ENCODE data around the gene SPTLC3.

SPTLC3 gene

GRCh38 chr20:13081877-13082276 lies 73.1 kb downstream of the SPTLC3 start:
- Histone ChIP-seq H3K36me3 (ENCODE audit: control insufficient read depth, insufficient read depth, low read length) (no peaks in the 10 kb centered on the region), H3K4me3 (ENCODE audit: low read depth, low read length) (no peak overlapping the region), H3K27me3 (ENCODE audit: control insufficient read depth, insufficient read depth, low read length) (no peaks in the 10 kb centered on the region), H3K9ac (ENCODE audit: low read depth, low read length) (no peak overlapping the region), H3K4me1 (ENCODE audit: control insufficient read depth, insufficient read depth, low read length) (no peaks in the 10 kb centered on the region), H3K9me3 (ENCODE audit: control insufficient read depth, insufficient read depth, low read length) (no peaks in the 10 kb centered on the region)

DNA sequence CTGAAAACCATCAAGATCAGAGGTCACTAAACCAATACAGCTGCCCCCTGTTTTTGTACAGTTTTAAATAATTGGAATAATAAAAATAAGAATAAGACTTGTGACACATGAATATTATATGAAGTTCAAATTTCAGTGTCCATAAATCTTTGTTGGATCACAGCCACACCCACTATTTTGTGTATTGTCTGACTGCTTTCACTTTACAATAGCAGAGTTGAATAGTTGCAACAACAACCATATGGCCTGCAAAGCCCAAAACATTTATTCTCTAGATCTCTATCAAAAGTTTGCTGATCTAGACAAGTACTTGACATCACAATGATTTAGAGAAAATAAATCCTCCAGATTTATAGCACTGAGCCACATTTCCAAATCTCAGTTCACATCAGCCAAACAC lies 73.6 kb downstream of the SPTLC3 start:
- H3K9me3 ChIP-seq (ENCODE audit: control insufficient read depth, insufficient read depth, low read length) = no peaks in the 10 kb centered on the region
- no peak overlapping the region for H3K4me3 ChIP-seq (ENCODE audit: low read depth, low read length)
- H3K9ac ChIP-seq (ENCODE audit: low read depth, low read length) = no peak overlapping the region
- no peaks in the 10 kb centered on the region for H3K27me3 ChIP-seq (ENCODE audit: control insufficient read depth, insufficient read depth, low read length)
- no peaks in the 10 kb centered on the region for H3K4me1 ChIP-seq (ENCODE audit: control insufficient read depth, insufficient read depth, low read length)
- H3K36me3 ChIP-seq (ENCODE audit: control insufficient read depth, insufficient read depth, low read length) = no peaks in the 10 kb centered on the region

GRCh38 chr20:13085275-13085674 lies 76.5 kb downstream of the SPTLC3 start:
- no peaks in the 10 kb centered on the region for H3K9me3 ChIP-seq (ENCODE audit: control insufficient read depth, insufficient read depth, low read length)
- H3K36me3 ChIP-seq (ENCODE audit: control insufficient read depth, insufficient read depth, low read length) = no peaks in the 10 kb centered on the region
- no peak overlapping the region for H3K4me3 ChIP-seq (ENCODE audit: low read depth, low read length)
- H3K4me1 ChIP-seq (ENCODE audit: control insufficient read depth, insufficient read depth, low read length) = no peaks in the 10 kb centered on the region
- no peak overlapping the region for H3K9ac ChIP-seq (ENCODE audit: low read depth, low read length)
- H3K27me3 ChIP-seq (ENCODE audit: control insufficient read depth, insufficient read depth, low read length) = no peaks in the 10 kb centered on the region

GRCh38 chr20:13089950-13090469 lies 81.2 kb downstream of the SPTLC3 start:
- Histone ChIP-seq H3K4me3 (ENCODE audit: low read depth, low read length) (no peak overlapping the region), H3K9ac (ENCODE audit: low read depth, low read length) (no peak overlapping the region), H3K9me3 (ENCODE audit: control insufficient read depth, insufficient read depth, low read length) (no peaks in the 10 kb centered on the region), H3K4me1 (ENCODE audit: control insufficient read depth, insufficient read depth, low read length) (no peaks in the 10 kb centered on the region), H3K27me3 (ENCODE audit: control insufficient read depth, insufficient read depth, low read length) (no peaks in the 10 kb centered on the region), H3K36me3 (ENCODE audit: control insufficient read depth, insufficient read depth, low read length) (no peaks in the 10 kb centered on the region)

DNA sequence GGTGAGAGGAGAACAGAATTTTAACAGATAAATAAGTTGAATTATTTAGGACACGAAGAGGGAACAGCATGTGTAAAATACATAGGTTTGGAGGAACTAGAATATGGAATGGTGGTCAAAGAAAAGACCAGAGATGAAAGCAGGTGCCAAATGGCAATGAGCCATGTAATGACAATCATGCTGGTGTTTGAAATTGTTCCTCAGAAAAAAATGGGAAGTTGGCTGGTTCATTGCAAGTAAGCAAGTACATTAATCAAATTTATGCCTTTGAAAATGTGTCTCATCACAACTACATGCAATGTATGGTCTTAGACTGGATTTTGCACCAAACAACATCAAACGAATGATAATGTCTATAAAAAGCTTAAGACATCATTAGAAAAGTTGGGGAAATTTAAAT lies 83.3 kb downstream of the SPTLC3 start:
- Histone ChIP-seq H3K27me3 (ENCODE audit: control insufficient read depth, insufficient read depth, low read length) (no peaks in the 10 kb centered on the region), H3K9ac (ENCODE audit: low read depth, low read length) (no peak overlapping the region), H3K36me3 (ENCODE audit: control insufficient read depth, insufficient read depth, low read length) (no peaks in the 10 kb centered on the region), H3K4me3 (ENCODE audit: low read depth, low read length) (no peak overlapping the region), H3K4me1 (ENCODE audit: control insufficient read depth, insufficient read depth, low read length) (no peaks in the 10 kb centered on the region), H3K9me3 (ENCODE audit: control insufficient read depth, insufficient read depth, low read length) (no peaks in the 10 kb centered on the region)

- no peaks in the 10 kb centered on the region for H3K27me3 ChIP-seq (ENCODE audit: control insufficient read depth, insufficient read depth, low read length)
- H3K36me3 ChIP-seq (ENCODE audit: control insufficient read depth, insufficient read depth, low read length) = no peaks in the 10 kb centered on the region
- H3K9me3 ChIP-seq (ENCODE audit: control insufficient read depth, insufficient read depth, low read length) = no peaks in the 10 kb centered on the region
- H3K4me1 ChIP-seq (ENCODE audit: control insufficient read depth, insufficient read depth, low read length) = peaks cover 3% of the 10 kb centered on the region
- H3K4me3 ChIP-seq (ENCODE audit: low read depth, low read length) = no peak overlapping the region
- no peak overlapping the region for H3K9ac ChIP-seq (ENCODE audit: low read depth, low read length)
Observed at GRCh38 chr20:13094976-13095375, 86.2 kb downstream of the SPTLC3 start.

DNA sequence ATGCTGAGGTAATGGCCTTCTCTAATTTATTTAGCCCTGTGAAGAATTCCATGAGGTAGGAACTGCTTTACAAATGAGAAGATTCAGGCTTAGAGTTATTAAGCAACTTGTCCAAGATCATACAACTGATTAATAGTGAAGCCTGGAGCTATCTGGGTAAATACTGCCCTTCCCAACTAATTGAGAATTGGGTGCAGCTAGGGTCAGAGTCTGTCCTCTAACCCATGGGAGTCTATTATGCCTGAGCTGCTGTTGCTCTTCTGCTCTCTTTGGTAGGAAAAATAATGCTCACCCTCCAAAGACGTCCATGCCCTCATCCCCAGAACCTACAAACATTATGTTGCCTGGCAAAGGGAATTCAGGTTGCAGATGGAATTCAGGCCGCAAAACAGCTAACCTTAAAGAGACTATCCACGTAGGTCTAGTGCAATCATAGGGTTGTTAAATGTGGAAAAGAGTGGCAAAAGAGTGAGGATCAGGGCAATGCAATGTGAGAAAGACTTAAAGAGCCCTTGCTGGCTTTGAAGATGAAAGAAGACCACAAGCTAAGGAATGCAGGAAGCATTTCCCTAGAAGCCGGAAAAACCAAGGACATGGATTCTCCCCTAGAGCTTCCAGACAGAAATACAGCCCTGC lies 90.1 kb downstream of the SPTLC3 start:
- H3K4me3 ChIP-seq (ENCODE audit: low read depth, low read length) = no peak overlapping the region
- no peaks in the 10 kb centered on the region for H3K9me3 ChIP-seq (ENCODE audit: control insufficient read depth, insufficient read depth, low read length)
- H3K4me1 ChIP-seq (ENCODE audit: control insufficient read depth, insufficient read depth, low read length) = peaks cover 3% of the 10 kb centered on the region
- H3K9ac ChIP-seq (ENCODE audit: low read depth, low read length) = no peak overlapping the region
- no peaks in the 10 kb centered on the region for H3K27me3 ChIP-seq (ENCODE audit: control insufficient read depth, insufficient read depth, low read length)
- H3K36me3 ChIP-seq (ENCODE audit: control insufficient read depth, insufficient read depth, low read length) = no peaks in the 10 kb centered on the region

- Histone ChIP-seq H3K4me1 (ENCODE audit: control insufficient read depth, insufficient read depth, low read length) (peaks cover 3% of the 10 kb centered on the region), H3K4me3 (ENCODE audit: low read depth, low read length) (no peak overlapping the region), H3K9me3 (ENCODE audit: control insufficient read depth, insufficient read depth, low read length) (no peaks in the 10 kb centered on the region)
Observed at GRCh38 chr20:13099676-13100075, 90.9 kb downstream of the SPTLC3 start.

GRCh38 chr20:13101276-13101675 lies 92.5 kb downstream of the SPTLC3 start:
- Histone ChIP-seq H3K4me1 (ENCODE audit: control insufficient read depth, insufficient read depth, low read length) (peaks cover 3% of the 10 kb centered on the region), H3K4me3 (ENCODE audit: low read depth, low read length) (no peak overlapping the region), H3K36me3 (ENCODE audit: control insufficient read depth, insufficient read depth, low read length) (no peaks in the 10 kb centered on the region), H3K27me3 (ENCODE audit: control insufficient read depth, insufficient read depth, low read length) (no peaks in the 10 kb centered on the region), H3K9me3 (ENCODE audit: control insufficient read depth, insufficient read depth, low read length) (no peaks in the 10 kb centered on the region), H3K9ac (ENCODE audit: low read depth, low read length) (no peak overlapping the region)

More at GRCh38 chr20:13099676-13100075, 90.9 kb downstream of the SPTLC3 start:
- Histone ChIP-seq H3K36me3 (ENCODE audit: control insufficient read depth, insufficient read depth, low read length) (no peaks in the 10 kb centered on the region), H3K27me3 (ENCODE audit: control insufficient read depth, insufficient read depth, low read length) (no peaks in the 10 kb centered on the region), H3K9ac (ENCODE audit: low read depth, low read length) (no peak overlapping the region)

GRCh38 chr20:13101706-13102105 lies 92.9 kb downstream of the SPTLC3 start:
- no peak overlapping the region for H3K9ac ChIP-seq (ENCODE audit: low read depth, low read length)
- H3K4me1 ChIP-seq (ENCODE audit: control insufficient read depth, insufficient read depth, low read length) = peaks cover 3% of the 10 kb centered on the region
- no peak overlapping the region for H3K4me3 ChIP-seq (ENCODE audit: low read depth, low read length)
- no peaks in the 10 kb centered on the region for H3K27me3 ChIP-seq (ENCODE audit: control insufficient read depth, insufficient read depth, low read length)
- no peaks in the 10 kb centered on the region for H3K9me3 ChIP-seq (ENCODE audit: control insufficient read depth, insufficient read depth, low read length)
- no peaks in the 10 kb centered on the region for H3K36me3 ChIP-seq (ENCODE audit: control insufficient read depth, insufficient read depth, low read length)

DNA sequence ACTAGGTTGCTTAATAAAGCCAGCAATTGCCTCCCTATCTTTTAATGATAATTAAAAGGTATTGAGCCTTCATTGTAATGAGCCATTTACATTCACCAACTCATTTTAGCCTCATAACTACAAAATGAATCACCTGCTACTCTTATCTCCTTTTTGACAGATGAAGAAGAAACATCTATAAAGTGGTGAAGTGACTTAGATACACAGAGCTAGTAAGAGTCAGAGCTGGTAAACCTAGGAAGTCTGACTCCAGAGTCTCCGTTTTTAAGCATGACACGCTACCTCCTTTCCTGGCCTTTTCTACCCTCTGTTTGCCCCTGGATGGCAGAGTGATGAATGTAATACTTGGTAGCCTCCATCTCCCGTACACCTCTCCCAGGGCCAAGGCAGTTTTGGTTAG lies 93.5 kb downstream of the SPTLC3 start:
- Histone ChIP-seq H3K27me3 (ENCODE audit: control insufficient read depth, insufficient read depth, low read length) (no peaks in the 10 kb centered on the region), H3K9me3 (ENCODE audit: control insufficient read depth, insufficient read depth, low read length) (no peaks in the 10 kb centered on the region), H3K4me3 (ENCODE audit: low read depth, low read length) (no peak overlapping the region), H3K4me1 (ENCODE audit: control insufficient read depth, insufficient read depth, low read length) (peaks cover 3% of the 10 kb centered on the region), H3K36me3 (ENCODE audit: control insufficient read depth, insufficient read depth, low read length) (no peaks in the 10 kb centered on the region), H3K9ac (ENCODE audit: low read depth, low read length) (no peak overlapping the region)

DNA sequence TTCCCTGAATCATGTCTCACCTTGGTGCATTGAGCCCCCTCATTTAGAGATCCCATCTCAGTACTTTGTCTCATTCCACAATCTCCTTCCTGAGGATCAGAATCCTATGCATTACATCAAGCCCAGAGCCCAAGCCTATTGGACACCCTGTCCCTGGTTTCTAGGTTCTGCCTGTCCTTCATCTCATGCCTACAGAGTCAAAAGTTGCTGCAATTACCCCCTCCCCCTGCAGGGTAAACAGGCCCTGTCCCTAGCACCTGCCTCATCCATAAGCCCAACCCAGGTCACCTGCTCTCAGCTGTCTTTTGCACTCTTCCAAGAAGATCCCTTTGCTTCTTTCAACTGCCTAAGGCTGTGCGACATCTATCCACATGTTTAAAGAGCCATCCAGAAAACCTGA lies 93.9 kb downstream of the SPTLC3 start:
- H3K4me3 ChIP-seq (ENCODE audit: low read depth, low read length) = no peak overlapping the region
- peaks cover 3% of the 10 kb centered on the region for H3K4me1 ChIP-seq (ENCODE audit: control insufficient read depth, insufficient read depth, low read length)
- no peak overlapping the region for H3K9ac ChIP-seq (ENCODE audit: low read depth, low read length)
- no peaks in the 10 kb centered on the region for H3K27me3 ChIP-seq (ENCODE audit: control insufficient read depth, insufficient read depth, low read length)
- H3K9me3 ChIP-seq (ENCODE audit: control insufficient read depth, insufficient read depth, low read length) = no peaks in the 10 kb centered on the region
- H3K36me3 ChIP-seq (ENCODE audit: control insufficient read depth, insufficient read depth, low read length) = no peaks in the 10 kb centered on the region
